Neuronal stem cell (in vitro differentiated cells): ENCODE data around the gene EIPR1.

ENCODE experiments used
- DNase-seq: peaks from one replicate; pipeline ENCODE4 v3.0.0-alpha.2; 2013; ENCODE audit warnings: low spot score
- H2AFZ ChIP-seq: one replicate; pipeline ENCODE4 v1.6.1; 2013; ENCODE audit warnings: mild to moderate bottlenecking, low read length, inconsistent platforms
- H2AK5ac ChIP-seq: 2 replicates; pipeline ENCODE4 v1.6.1; 2013; ENCODE audit warnings: low read depth, mild to moderate bottlenecking, inconsistent platforms, low read length, moderate library complexity, mixed read lengths
- H2BK120ac ChIP-seq: 2 replicates; pipeline ENCODE4 v1.6.1; 2013; ENCODE audit warnings: low read depth, mild to moderate bottlenecking, inconsistent platforms, low read length, moderate library complexity, mixed read lengths
- H2BK12ac ChIP-seq: one replicate; pipeline ENCODE4 v1.6.1; 2013; ENCODE audit warnings: low read length, inconsistent platforms
- H2BK15ac ChIP-seq: 2 replicates; pipeline ENCODE4 v1.6.1; 2013; ENCODE audit warnings: mild to moderate bottlenecking, low read length, inconsistent platforms, mixed read lengths
- H2BK5ac ChIP-seq: one replicate; pipeline ENCODE4 v1.6.1; 2013; ENCODE audit warnings: inconsistent platforms, mild to moderate bottlenecking, low read length, moderate library complexity
- H3K14ac ChIP-seq: one replicate; pipeline ENCODE4 v1.6.1; 2013; ENCODE audit warnings: low read length, inconsistent platforms
- H3K18ac ChIP-seq: 2 replicates; pipeline ENCODE4 v1.6.1; 2013; ENCODE audit warnings: low read length, inconsistent platforms
- H3K23ac ChIP-seq: 2 replicates; pipeline ENCODE4 v1.6.1; 2013; ENCODE audit warnings: low read depth, mild to moderate bottlenecking, mixed read lengths, low read length, inconsistent platforms; ENCODE audit not compliant: poor library complexity
- H3K27ac ChIP-seq: replicated peaks from 3 replicates; pipeline ENCODE4 v1.5.1; 2013; ENCODE audit warnings: low read length, inconsistent platforms
- H3K27me3 ChIP-seq, 3 experiments: 2 replicates each; pipeline ENCODE4 v1.6.1; 2013; ENCODE audit warnings: low read length in 3 of 3, mild to moderate bottlenecking in 2 of 3, inconsistent platforms in 1 of 3, low read depth in 1 of 3, mixed read lengths in 1 of 3, moderate library complexity in 1 of 3; ENCODE audit not compliant: control insufficient read depth in 3 of 3, insufficient read depth in 3 of 3
- H3K36me3 ChIP-seq, 2 donors: replicated peaks in 1 of 2; 2 replicates each; pipeline ENCODE4 v1.6.1; 2013; ENCODE audit warnings: low read length in 2 of 2; ENCODE audit not compliant: control insufficient read depth in 2 of 2, insufficient read depth in 2 of 2
- H3K4ac ChIP-seq: 2 replicates; pipeline ENCODE4 v1.6.1; 2013; ENCODE audit warnings: inconsistent platforms, mild to moderate bottlenecking, low read length, moderate library complexity
- H3K4me1 ChIP-seq, 2 donors: 1 replicate in 1 of 2; 2 replicates in 1 of 2; pipeline ENCODE4 v1.6.1; 2013; ENCODE audit warnings: low read length in 2 of 2, low read depth in 1 of 2; ENCODE audit not compliant: control insufficient read depth in 2 of 2, insufficient read depth in 1 of 2
- H3K4me2 ChIP-seq: one replicate; pipeline ENCODE4 v1.6.1; 2013; ENCODE audit warnings: mild to moderate bottlenecking, low read length, inconsistent platforms; ENCODE audit not compliant: insufficient read depth, poor library complexity, severe bottlenecking
- H3K4me3 ChIP-seq, 2 donors: 2 replicates each; pipeline ENCODE4 v1.5.1; 2013; ENCODE audit warnings: low read length in 2 of 2, mild to moderate bottlenecking in 2 of 2, inconsistent platforms in 1 of 2, moderate library complexity in 1 of 2
- H3K79me1 ChIP-seq: one replicate; pipeline ENCODE4 v1.6.1; 2013; ENCODE audit warnings: low read depth, mild to moderate bottlenecking, inconsistent platforms, low read length, moderate library complexity
- H3K9ac ChIP-seq: one replicate; pipeline ENCODE4 v1.6.1; 2013; ENCODE audit warnings: mild to moderate bottlenecking, low read depth, low read length, inconsistent platforms; ENCODE audit not compliant: poor library complexity
- H3K9me3 ChIP-seq, 2 donors: replicated peaks in 1 of 2; 2 replicates each; pipeline versions ENCODE3 to v1.6.1; 2013; ENCODE audit warnings: low read length in 2 of 2, mild to moderate bottlenecking in 2 of 2, inconsistent platforms in 1 of 2, low read depth in 1 of 2, mixed read lengths in 1 of 2, moderate library complexity in 1 of 2; ENCODE audit not compliant: control insufficient read depth in 2 of 2, insufficient read depth in 1 of 2
- H4K8ac ChIP-seq: one replicate; pipeline ENCODE4 v1.6.1; 2013; ENCODE audit warnings: low read depth, mild to moderate bottlenecking, inconsistent platforms, low read length, moderate library complexity
- H4K91ac ChIP-seq: one replicate; pipeline ENCODE4 v1.6.1; 2013; ENCODE audit warnings: low read length, low read depth, mild to moderate bottlenecking, inconsistent platforms; ENCODE audit not compliant: poor library complexity
- WGBS, 2 donors: extraction: QIAGEN DNeasy Blood & Tissue Kit; methylation state at CpG; one replicate each; pipeline ENCODE4 v1.1.7; 2013; ENCODE audit warnings: missing lambda C conversion rate in 2 of 2, mixed read lengths in 1 of 2; ENCODE audit not compliant: insufficient read length in 2 of 2, insufficient replicate concordance in 1 of 2; ENCODE audit errors: extremely low coverage in 2 of 2; 5-methylcytosine and 5-hydroxymethylcytosine counted together

Gene EIPR1

GRCh38 chr2:3216841-3217495, 160.7 kb downstream of the EIPR1 start:
- H3K4ac ChIP-seq, result no peak overlapping the region
- no peak overlapping the region for H2BK15ac ChIP-seq
- no peak overlapping the region for H4K91ac ChIP-seq
- no peak overlapping the region for H3K23ac ChIP-seq
- peaks cover 7% of the 10 kb centered on the region for H3K79me1 ChIP-seq
- H4K8ac ChIP-seq, result no peak overlapping the region
- H3K18ac ChIP-seq, result no peak overlapping the region
- no peak overlapping the region for H2AFZ ChIP-seq
- H3K27me3 ChIP-seq, result no peaks in the 10 kb centered on the region
- peaks cover 0 to 1% of the 10 kb centered on the region in 2 donors for H3K36me3 ChIP-seq
- no CpG with 5 or more reads among the region's 7 CpGs for WGBS, 2 donors
- peaks cover 6 to 8% of the 10 kb centered on the region in 2 donors for H3K9me3 ChIP-seq
- no peak overlapping the region for H2BK120ac ChIP-seq
- no peaks in the 10 kb centered on the region for H3K4me1 ChIP-seq
- H2BK12ac ChIP-seq, result no peak overlapping the region
- H2AK5ac ChIP-seq, result no peak overlapping the region
- H3K14ac ChIP-seq, result no peak overlapping the region
- no peak overlapping the region for H2BK5ac ChIP-seq
- no peak overlapping the region for H3K4me3 ChIP-seq
- H3K9ac ChIP-seq, result no peak overlapping the region
- no peak for DNase-seq
- H3K4me2 ChIP-seq, result no peak overlapping the region
- no peak overlapping the region for H3K27ac ChIP-seq

- no CpG with 5 or more reads among the region's 10 CpGs for WGBS, 2 donors
- no peak overlapping the region for H3K4me2 ChIP-seq
Observed at GRCh38 chr2:3214806-3215404, 162.7 kb downstream of the EIPR1 start.

GRCh38 chr2:3214065-3214464, 163.6 kb downstream of the EIPR1 start:
- Histone ChIP-seq H2BK5ac (no peak overlapping the region), H2BK12ac (no peak overlapping the region), H3K4me3 (no peak overlapping the region), H4K91ac (no peak overlapping the region), H2AFZ (no peak overlapping the region), H2BK120ac (no peak overlapping the region), H3K27ac (no peak overlapping the region), H3K27me3 (no peaks in the 10 kb centered on the region), H3K9ac (no peak overlapping the region), H3K14ac (no peak overlapping the region), H3K18ac (no peak overlapping the region), H3K4me1 (no peaks in the 10 kb centered on the region), H3K9me3 (no peaks in the 10 kb centered on the region), H3K79me1 (peaks cover 2% of the 10 kb centered on the region), H3K4me2 (no peak overlapping the region), H3K36me3 (peaks cover 0 to 6% of the 10 kb centered on the region in 2 donors), H3K4ac (no peak overlapping the region), H2BK15ac (no peak overlapping the region), H4K8ac (no peak overlapping the region), H2AK5ac (no peak overlapping the region), H3K23ac (no peak overlapping the region)
- no peak for DNase-seq
- no CpG with 5 or more reads among the region's 7 CpGs for WGBS, 2 donors

More at GRCh38 chr2:3214806-3215404, 162.7 kb downstream of the EIPR1 start:
- no peak overlapping the region for H3K18ac ChIP-seq
- H3K36me3 ChIP-seq, result peaks cover 0 to 6% of the 10 kb centered on the region in 2 donors
- H2BK5ac ChIP-seq, result no peak overlapping the region
- H2BK12ac ChIP-seq, result no peak overlapping the region
- H4K8ac ChIP-seq, result no peak overlapping the region
- H4K91ac ChIP-seq, result no peak overlapping the region
- no peak overlapping the region for H3K27ac ChIP-seq
- peaks cover 7% of the 10 kb centered on the region for H3K79me1 ChIP-seq
- no peaks in the 10 kb centered on the region for H3K27me3 ChIP-seq
- peaks cover 0 to 2% of the 10 kb centered on the region in 2 donors for H3K9me3 ChIP-seq
- H3K4me3 ChIP-seq, result no peak overlapping the region
- no peak overlapping the region for H2BK15ac ChIP-seq
- H3K14ac ChIP-seq, result no peak overlapping the region
- H2AK5ac ChIP-seq, result no peak overlapping the region
- H3K4me1 ChIP-seq, result no peaks in the 10 kb centered on the region
- H3K9ac ChIP-seq, result no peak overlapping the region
- H2AFZ ChIP-seq, result no peak overlapping the region
- no peak overlapping the region for H3K4ac ChIP-seq
- no peak overlapping the region for H2BK120ac ChIP-seq
- no peak overlapping the region for H3K23ac ChIP-seq
- DNase-seq, result no peak

GRCh38 chr2:3212984-3213383, 164.6 kb downstream of the EIPR1 start:
- Histone ChIP-seq H3K4ac (no peak overlapping the region), H3K36me3 (peaks cover 0 to 6% of the 10 kb centered on the region in 2 donors), H3K4me2 (no peak overlapping the region), H2BK12ac (no peak overlapping the region), H3K9me3 (no peaks in the 10 kb centered on the region), H3K4me1 (no peaks in the 10 kb centered on the region), H4K91ac (no peak overlapping the region), H2BK15ac (no peak overlapping the region), H3K14ac (no peak overlapping the region), H2AFZ (no peak overlapping the region), H3K79me1 (peaks cover 2% of the 10 kb centered on the region), H2BK120ac (no peak overlapping the region), H2BK5ac (no peak overlapping the region), H3K23ac (no peak overlapping the region), H3K27me3 (no peaks in the 10 kb centered on the region), H2AK5ac (no peak overlapping the region), H3K18ac (no peak overlapping the region), H3K4me3 (no peak overlapping the region), H3K27ac (no peak overlapping the region), H4K8ac (no peak overlapping the region), H3K9ac (no peak overlapping the region)
- WGBS, 2 donors, result no CpG with 5 or more reads among the region's 6 CpGs
- DNase-seq, result no peak
